CD4-positive, alpha-beta T cell treated with Interleukin-10 for 1 hour (primary cell): ENCODE measurements around the gene GOLGA6D.
A peak's percentile ranks its signal among the peaks of the same experiment; 100 is the strongest.
"Not testable (repeated sequence)": the region's sequence is repeated elsewhere in the genome, so short reads cannot be mapped to it uniquely, and the experiment has no call there.

Experiments used
- DNase-seq: peaks from one replicate; pipeline ENCODE4 v3.0.0-alpha.2; 2020

Gene GOLGA6D

DNA sequence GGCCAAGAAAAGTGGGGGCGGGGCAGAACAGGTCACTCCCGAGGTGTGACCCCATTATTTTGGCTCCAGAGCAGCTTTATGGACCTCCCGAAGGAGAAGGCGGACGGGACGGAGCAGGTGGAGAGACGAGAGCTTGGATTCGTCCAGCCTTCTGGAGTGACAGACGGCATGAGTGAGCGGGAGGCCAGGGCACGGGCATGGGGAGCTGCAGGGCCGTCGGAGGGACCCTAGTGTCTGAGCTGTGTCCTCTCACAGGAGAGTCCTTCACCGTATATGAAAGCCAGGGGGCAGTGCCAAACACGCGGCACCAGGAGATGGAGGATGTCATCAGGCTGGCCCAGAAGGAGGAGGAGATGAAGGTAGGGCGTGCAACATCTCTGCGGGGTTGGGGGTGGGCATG, 11.0 kb downstream of the GOLGA6D start:
- DNase-seq = not testable (repeated sequence)

DNA sequence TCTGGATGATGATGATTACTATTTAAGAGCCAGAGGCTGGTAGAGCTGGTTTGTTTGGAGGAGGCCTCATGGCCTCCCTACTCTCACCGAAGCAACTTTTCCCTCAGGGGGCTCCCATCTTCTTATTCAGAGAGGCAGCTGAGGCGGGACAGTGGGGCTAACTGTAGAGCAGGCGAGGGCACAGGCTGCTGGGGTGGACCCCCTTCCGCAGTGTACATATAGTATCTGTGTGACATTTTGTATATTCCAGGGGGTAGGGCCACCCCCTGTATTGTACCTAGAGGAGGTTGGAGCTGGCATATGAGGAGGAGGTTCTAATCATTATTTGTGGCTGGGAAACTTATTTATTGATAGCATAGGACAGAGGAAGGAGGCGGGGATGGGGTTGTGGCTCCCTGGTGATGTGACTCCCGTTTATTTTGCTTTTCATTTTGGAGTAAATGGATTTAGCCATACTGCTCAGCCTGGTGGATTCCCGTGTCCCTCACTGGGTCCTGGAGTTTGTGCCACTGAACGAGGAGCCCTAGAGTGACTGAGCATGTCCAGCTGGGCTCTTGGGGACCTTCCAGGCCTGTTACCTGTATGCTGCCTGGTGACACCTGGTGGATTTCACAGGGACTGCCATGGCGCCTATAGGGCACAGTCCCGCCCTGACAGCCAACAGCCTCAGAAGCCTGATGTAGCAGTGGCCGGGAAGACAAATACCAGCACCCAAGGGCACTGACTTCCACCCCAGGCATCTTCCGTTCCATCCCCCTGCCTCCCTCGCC, 16.1 kb downstream of the GOLGA6D start:
- DNase-seq = peak; percentile 6

DNA sequence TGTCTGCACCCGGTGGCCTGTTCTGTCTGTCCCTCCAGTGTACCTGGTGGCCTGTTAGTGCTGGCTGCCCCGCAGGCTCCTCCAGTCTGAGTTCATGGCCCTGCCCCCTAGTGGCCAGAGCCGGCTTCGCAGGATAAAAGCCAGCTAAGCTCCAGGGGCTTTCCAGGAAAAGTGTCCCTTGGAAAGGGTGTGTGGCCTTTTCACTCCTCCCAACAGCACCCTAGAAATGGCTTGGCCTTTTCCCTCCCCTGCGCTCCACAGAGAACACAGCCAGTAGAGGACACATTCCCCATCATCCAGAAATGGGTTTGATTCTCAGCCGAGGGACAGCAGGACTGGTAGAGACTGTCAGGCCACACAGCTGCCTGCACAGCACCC, 16.7 kb downstream of the GOLGA6D start:
- DNase-seq = peak; percentile 68

DNA sequence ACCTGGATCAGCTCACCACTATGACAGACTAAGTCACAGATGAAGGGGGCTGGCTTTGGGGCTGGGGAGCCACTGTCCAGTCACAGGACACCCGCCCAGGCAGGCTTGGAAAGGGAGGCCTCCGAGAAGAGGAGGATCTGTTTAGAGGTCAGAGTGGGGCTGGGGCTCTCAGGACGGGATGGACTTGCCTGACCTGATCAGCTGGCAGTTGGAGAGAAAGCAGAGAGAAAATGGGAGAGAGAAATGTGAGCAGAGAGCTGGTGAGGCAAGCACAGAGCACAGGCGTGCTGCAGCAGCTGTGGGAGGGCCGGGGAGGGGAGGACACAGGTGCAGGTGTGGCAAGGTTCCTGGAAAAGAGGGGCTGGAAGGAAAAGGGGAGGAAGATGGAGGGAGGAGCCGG, 17.4 kb downstream of the GOLGA6D start:
- not testable (repeated sequence) for DNase-seq

DNA sequence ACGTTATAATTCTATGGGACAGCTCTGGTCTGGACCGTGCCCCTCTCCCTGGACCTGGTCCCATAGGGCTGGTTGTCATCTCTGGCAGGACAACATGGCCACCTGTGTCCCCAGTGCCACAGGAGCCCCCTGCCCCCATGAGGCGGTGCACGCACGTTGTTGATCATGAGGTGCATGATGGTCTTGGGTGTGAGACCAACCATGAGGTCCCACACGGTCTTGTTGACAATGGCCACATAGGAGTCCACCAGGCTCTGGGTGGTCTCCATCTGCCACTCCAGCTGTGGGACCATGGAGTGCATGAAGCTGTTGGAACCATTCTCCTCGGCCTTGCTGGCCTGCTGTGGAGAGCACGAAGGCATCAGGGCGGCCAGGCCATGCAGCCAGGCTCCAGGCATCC, 19.7 kb downstream of the GOLGA6D start:
- DNase-seq = no peak

DNA sequence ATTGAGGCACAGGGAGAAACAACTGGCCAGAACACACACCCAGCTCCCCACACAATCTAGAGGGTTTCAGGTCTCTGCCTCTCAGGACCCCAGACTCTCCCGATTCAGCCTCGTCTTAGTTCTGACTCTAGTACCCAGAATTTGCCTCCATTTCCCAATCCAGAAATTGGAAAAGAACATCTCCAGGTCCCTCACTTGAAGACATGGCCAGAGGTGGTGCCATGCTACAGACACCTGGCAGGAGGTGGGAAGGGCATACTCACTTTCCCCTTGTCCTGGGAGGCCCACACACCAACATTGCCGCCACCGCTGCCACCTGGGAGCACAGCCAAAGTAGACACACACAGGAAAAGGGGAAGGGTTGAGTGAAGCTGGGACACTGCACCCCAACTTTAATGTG, 20.1 kb downstream of the GOLGA6D start:
- DNase-seq = not testable (repeated sequence)

DNA sequence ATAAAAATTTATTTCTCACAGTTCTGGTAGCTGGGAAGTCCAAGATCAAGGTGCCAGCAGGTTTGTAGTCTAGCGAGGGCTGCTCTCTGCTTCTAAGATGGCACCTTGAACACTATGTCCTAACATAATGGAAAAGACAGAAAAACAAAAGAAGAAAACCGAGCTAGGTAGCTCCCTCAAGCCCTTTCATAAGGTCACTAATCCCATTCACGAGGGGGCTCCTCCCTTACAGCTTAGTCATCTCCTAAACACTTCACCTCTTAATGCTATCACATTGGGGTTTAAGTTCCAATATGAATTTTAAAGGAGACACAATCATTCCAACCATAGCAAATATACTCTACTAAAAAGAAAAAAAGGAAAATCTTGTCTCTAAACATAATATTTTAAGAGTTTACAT, 23.6 kb downstream of the GOLGA6D start:
- no peak for DNase-seq

DNA sequence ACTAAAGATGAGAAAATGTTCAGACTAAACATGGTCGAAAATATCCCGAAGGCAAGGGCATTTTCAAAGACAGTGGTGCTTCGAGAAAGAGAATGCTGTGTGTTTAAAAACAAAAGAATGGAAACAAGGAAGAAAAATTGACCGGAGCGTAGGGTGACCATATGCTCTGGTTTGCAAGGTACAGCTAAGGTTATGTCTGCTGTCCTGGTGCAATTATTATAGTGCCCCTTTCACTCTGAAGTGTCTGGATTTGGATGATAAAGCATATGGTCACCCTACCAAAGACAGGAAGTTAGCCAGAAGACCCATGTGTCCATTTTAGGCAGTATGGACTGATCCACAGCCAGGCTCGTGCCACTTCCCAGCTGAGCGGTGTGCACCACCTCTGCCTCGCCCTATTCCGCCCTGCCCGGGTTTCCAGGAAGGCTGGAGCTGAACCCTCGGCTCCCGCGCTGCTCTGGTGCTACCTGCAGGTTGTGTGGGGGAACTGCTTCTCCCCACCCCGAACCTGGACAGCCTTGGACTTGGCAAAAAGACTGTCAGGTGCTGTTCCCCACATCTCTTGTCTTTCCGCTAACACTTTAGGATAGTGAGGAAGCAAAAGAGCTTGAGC, 25.2 kb downstream of the GOLGA6D start:
- DNase-seq = no peak

DNA sequence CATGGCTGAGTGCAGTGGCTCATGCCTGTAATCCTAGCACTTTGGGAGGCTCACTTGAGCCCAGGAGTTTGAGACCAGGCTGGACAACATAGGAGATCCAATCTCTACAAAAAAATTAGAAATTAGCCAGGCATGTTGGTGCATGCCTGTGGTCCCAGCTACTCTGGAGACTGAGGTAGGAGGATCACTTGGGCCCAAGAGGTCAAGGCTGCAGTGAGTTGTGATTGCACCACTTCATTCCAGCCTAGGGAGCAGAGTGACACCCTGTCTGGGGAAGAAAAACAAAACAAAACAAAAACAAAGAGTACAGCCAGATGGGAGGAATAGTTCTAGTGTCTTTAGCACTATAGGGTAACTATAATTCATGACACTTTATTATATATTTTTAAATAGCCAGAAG, 27.1 kb downstream of the GOLGA6D start:
- DNase-seq = no peak

DNA sequence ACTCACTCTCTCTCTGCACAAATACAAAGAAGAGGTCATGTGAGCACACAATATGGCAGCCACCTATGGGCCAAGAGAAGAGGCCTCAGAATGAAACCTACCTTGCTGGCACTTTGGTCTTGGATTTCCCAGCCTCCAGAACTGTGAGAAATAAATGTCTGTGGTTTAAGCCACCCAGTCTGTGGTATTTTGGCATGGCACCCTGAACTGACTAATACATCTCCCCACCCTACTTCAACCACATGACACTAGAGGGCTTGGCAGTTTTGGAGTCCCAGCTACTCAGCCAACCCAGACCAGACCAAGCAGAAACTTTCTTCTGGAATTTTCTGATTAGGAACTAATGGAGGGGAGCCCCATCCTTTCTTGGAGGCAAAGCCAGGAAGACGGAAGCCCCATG, 29.9 kb downstream of the GOLGA6D start:
- not testable (repeated sequence) for DNase-seq

DNA sequence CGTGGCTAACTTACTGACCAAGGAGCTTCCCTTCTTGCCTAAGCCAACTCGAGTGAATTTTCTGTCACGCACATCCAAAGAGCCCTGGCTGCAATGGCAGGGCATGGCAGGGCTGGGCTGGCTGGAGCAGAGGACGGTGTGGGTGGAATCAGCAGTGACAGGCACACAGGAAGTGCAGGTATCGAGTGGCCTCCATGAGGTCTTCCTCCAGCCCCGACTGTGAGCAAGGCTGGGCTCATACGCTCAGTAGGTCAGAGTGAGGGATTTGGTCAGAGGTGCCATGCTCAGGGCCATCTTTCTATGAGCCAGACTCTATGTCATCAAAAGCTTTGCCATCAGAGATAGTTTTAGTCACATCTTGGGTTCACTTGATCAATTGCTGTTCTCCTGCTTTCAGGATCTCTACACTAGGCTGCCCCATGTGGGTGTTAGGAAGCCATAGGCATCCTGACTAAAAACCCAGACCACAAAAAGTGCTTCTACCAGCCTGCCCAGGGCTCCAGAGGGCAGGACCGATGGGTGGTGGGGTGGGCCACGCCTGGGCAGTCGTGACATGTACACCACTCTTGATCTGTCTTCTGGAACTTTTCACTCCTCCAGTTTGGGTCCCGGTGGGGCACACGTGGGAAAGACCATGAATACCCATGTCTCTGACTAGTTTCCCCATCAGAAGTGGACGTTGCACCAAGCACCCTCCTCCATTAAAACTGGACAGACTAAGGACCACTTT, 30.6 kb downstream of the GOLGA6D start:
- no peak for DNase-seq

DNA sequence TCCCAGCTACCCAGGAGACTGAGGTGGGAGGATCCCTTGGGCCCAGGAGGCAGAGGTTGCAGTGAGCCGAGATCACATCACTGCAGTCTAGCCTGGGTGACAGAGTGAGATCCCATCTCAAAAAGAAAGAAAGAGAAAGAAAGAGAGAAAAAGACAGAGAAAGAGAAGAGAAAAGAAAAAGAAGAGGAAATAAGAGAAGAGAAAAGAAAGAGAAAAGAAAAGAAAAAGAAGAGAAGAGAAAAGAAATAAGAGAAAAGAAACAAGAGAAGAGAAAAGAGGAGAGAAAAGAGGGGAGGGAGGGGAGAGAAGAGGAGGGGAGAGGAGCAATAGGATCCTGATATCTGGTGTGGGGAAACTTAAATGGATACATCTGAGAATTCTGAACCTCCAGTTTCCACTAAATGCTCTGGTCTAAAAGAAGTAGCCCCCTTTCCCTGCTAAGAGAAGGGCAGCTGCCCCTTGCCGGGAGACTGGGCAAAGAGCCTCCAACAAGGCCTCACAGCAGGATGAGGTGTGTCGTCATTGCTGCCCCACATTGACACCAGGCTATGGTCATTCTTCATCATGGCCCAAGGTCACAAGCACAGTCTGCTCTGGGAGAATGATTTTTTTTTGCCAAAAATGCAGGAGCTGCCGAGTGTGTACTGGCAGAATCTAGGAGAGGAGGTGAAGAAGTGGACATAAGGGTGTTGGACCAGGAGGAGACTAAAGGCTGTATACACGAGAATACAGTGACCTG, 32.1 kb downstream of the GOLGA6D start:
- DNase-seq = no peak

DNA sequence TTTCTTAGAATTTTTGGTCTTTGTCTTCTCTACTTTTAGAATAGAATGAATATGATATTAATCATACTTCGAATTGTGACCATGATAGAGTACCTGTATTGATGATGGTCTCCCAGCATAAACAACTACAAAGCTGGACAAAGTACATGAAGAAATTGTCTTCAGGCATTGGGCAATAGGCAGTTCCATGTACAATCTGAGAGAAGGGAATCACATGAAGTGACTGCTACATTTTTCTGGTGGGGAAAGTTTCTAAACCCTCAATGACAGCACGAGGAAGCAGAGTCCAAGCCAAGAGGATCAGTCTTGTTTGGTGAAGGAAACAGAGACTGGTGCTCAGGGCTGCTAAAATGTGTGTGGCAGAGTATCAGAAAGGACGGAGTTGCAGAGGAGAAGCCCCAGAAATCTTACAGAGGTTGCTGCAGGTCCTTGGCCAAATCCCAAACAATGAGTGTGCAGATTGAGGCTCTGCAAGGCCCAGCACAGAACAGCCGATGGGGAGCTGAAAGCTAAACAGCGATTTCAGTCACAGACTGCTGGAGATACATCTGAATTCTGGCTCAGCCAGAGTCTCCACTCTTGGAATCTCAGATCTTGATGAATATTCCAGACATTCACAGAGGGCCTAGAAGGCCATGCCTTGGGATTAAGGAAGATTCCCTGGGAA, 36.7 kb downstream of the GOLGA6D start:
- not testable (repeated sequence) for DNase-seq

DNA sequence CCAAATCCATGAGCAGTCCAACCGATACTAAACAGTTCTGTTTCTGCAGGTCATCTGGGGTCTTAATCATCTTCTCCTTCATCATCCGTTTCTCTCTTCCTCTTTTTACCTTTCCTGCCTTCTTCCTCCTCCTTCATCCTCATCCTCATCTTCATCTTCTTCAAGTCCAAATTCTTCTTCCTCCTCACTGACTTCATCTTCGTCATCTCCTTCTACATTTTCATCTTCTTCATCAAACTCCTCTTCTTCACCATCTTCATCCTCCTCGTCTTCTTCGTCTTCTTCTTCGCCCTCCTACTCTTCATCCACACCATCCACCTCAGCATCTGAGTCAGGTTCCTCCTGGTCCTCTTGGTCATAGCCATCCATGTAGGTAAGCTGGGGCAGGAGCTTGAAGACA, 39.1 kb downstream of the GOLGA6D start:
- DNase-seq = no peak

DNA sequence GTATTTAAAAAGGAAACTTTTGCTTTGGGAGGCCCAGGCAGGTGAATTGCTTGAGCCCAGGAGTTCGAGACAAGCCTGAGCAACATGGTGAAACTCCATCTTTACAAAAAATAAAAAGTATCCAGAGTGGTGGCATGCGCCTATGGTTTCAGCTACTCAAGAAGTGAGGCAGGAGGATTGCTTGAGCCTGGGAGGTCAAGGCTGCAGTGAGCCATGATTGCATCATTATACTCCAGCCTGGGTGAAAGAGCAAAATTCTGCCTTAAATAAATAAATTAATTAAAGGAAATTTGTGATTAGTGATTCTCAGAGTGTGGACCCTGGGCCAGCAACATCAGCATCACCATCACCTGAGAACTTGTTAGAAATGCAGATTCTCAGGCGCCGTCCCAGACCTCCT, 43.3 kb downstream of the GOLGA6D start:
- DNase-seq = no peak

DNA sequence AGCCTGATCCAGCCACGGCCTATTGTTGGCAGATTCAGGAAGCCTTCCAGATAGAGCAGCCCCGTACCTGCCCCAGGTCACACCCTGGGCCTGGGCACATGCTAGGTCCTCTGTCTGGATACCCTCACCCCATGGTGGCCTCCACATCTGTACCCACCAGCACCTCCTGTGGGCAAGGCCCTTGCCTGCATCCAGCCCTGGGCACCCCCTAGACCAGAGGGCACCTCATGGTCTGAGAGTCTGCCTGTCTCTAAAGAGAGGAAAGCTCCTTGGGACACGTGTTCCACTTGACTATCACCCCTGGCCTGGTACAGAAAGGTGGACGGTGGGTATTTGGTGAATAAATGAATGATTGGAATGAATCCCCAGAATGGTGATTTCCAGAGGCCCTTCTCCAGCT, 44.4 kb downstream of the GOLGA6D start:
- DNase-seq = no peak

DNA sequence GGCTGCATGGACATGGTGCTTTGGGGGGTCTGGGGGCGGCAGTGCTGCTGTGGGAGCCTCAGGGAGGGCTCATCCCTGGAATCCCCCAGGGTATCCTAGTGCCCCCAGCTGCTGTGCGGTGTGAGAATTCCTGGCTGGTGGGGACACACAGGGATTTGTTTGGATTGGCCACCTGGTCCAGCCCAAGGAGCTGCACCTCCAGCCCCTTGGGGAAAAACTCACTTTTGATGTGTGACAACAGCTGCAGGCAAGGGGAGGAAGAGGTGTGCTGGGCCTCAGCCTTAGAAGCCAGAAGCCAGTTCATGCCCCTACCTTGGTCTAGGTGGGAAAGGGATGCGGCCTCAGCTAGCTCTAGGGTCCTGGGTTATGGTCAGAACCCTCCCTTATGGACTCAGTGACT, 44.9 kb downstream of the GOLGA6D start:
- no peak for DNase-seq

DNA sequence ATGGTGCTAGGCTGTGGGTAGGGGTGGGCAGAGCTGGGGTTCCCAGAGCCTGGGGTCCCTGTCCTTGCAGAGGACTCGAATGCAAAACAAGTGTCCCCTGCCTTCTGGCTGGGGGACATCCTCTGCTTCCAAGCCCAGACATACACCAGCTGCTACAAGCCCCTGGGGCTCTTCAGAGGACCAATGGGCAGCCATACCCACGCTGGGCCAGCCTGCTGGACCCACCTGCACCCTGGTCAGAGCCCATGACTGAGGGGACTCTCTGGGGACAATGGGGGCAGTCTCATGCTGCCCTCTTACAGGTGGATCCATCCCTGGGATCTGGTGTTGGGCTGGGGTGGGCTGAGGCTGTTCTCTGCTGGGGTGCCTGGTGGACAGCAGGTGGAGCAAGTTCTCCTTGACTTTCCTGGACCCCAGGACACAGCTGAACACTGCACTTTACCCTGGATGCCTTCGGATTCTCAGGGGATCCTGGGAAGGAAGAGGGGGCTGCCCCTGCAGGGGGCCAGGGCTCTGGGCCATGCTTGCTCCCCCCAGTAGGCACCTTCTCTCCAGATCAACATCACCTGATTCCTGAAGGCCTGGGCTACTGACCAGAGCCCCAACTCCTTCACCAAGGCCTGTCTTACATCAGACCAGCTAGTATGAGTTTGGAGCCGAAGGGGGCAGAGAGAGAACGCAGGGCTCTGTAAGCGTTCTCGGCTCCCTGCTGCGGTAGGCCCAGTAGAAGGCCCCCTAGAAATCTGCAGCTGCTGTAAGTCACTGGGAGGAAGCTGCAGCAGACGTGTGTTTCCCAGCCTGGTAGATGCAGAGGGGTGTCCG, 46.1 kb downstream of the GOLGA6D start:
- no peak for DNase-seq

DNA sequence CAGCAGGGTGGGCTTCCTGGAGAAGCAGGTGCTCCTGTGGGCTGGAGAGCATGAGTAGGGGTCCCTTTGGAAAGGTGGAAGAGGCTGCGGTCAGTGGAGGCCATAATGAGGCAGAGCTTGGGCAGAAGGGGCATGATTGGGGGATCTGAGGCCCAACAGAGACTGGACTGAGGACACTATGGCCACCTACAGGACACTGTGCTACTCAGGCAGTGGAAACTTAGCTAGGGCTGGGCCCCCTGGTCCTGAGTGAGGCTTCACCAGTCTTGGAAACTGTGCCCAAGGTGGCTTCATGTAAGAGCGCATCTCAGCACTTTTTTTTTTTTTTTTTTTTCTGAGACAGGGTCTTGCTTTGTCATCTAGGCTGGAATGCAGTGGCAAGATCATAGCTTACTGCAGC, 46.9 kb downstream of the GOLGA6D start:
- no peak for DNase-seq

DNA sequence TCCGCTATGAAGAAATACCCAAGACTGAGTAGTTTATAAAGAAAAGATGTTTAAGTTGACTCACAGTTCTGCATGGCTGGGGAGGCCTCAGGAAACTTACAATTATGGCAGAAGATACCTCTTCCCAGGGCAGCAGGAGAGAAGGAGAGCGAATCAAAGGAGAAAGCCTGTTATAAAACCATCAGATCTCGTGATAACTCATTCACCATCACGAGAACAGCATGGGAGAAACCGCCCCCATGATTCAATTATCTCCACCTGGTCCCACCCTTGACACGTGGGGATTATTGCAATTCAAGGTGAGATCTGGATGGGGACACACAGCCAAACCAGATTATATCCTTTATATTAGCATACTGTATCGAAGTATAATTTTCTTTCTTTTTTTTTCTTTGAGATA, 49.5 kb downstream of the GOLGA6D start:
- DNase-seq = not testable (repeated sequence)

DNA sequence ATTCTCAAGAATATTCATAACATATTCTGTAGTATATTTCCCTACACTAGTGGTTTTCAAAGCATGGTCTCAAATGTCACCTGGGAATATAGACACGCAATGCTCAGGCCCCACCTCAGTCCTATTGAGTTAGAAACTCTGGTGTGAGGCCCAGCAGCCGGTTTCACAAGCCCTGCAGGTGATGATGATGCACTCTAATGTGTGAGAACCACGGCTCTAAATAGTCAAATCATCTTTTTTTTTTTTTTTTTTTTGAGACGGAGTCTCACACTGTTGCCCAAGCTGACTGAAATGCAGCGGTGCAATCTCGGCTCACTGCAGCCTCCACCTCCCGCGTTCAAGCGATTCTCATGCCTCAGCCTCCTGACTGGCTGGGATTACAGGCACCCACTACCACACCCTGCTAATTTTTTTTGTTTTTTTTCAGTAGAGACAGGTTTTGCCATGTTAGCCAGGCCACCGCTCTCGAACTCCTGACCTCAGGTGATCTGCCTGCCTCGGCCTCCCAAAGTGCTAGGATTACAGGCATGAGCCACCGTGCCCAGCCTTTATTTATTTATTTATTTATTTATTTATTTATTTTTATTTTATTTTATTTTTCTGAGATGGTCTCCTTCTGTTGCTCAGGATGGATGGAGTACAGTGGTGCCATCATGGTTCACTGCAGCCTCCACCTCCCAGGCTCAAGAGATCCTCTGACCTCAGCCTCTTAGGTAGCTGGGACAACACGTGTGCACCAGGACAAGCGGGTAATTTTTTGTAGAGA, 51.2 kb downstream of the GOLGA6D start:
- not testable (repeated sequence) for DNase-seq
